HCT116 (cell line): ENCODE results near the gene NSUN3. TPM values are rescaled to one million over a fixed set of nuclear protein-coding genes. Genes with fewer than 3 reads are reported as not detected.
"Not testable (repeated sequence)": the region's sequence is repeated elsewhere in the genome, so short reads cannot be mapped to it uniquely, and the experiment has no call there.

ENCODE experiments used
- ATAC-seq: fragments of 200-7000 bp; cut with Tn5 transposase; 2 replicates; pipeline ENCODE4 v1.9.1; 2020; ENCODE audit warnings: mild to moderate bottlenecking, moderate library complexity
- BruUV-seq: library from RNA; stranded (reverse); fragments of 400-500 nt; replicated peaks from 2 replicates; lab custom pipeline; 2021; lab: Mats Ljungman, UMichigan
- CTCF ChIA-PET: fragments of 300-600 bp; sonication (Branson Sonifier 250); formaldehyde crosslinking; loops from one replicate; lab custom pipeline; 2021; ENCODE audit warnings: antibody characterized with exemption; lab: Charles Lee
- POLR2A ChIA-PET: fragments of 300-600, 350-600 bp; sonication (Branson Sonifier 250); formaldehyde crosslinking; loops from one replicate; lab custom pipeline; 2021; ENCODE audit warnings: antibody characterized with exemption; lab: Charles Lee
- RAD21 ChIA-PET, 2 experiments: fragments of 300-600 bp; sonication (Branson Sonifier 250); formaldehyde crosslinking; loops; one replicate each; lab custom pipeline; 2023; ENCODE audit warnings: low total read pairs in 2 of 2; ENCODE audit not compliant: uncharacterized antibody in 2 of 2, unreplicated experiment in 2 of 2, low non-redundant PET in 1 of 2; lab: Charles Lee
- DNase-seq: peaks from one replicate; pipeline ENCODE4 v3.0.0-alpha.2; 2010; ENCODE audit warnings: low read depth, low spot score
- H2AFZ ChIP-seq: fragments of 200-600 bp; shearing (Covaris generic), sonication (generic); 2 replicates; pipeline ENCODE4 v1.6.1; 2017; ENCODE audit warnings: low read depth, mixed run types, mixed read lengths, antibody characterized with exemption, low read length; ENCODE audit not compliant: poor library complexity, severe bottlenecking
- H3K27ac ChIP-seq: 2 replicates; pipeline ENCODE4 v1.5.1; 2012; ENCODE audit warnings: low read depth, low read length
- H3K27me3 ChIP-seq: fragments of 200-600 bp; sonication (generic); 2 replicates; pipeline ENCODE4 v1.6.1; 2016; ENCODE audit warnings: mixed run types, low read length, mixed read lengths; ENCODE audit not compliant: insufficient read depth
- H3K36me3 ChIP-seq, 2 experiments: fragments of 200-500 bp in 1 of 2; fragments of 200-600 bp in 1 of 2; sonication (Bioruptor generic) in 1 of 2; sonication (generic) in 1 of 2; 2 replicates each; pipeline versions ENCODE4 v1.5.1 to v1.6.1; 2014 to 2016; ENCODE audit warnings: low read length in 2 of 2, inconsistent platforms in 1 of 2, mixed read lengths in 1 of 2, mixed run types in 1 of 2; ENCODE audit not compliant: insufficient read depth in 2 of 2, control insufficient read depth in 1 of 2
- H3K4me1 ChIP-seq, 2 experiments: fragments of 200-600 bp in 1 of 2; sonication (generic) in 1 of 2; 2 replicates each; pipeline versions ENCODE4 v1.5.1 to v1.6.1; 2012 to 2017; ENCODE audit warnings: low read length in 2 of 2, inconsistent platforms in 1 of 2, mild to moderate bottlenecking in 1 of 2, mixed read lengths in 1 of 2, mixed run types in 1 of 2, moderate library complexity in 1 of 2; ENCODE audit not compliant: insufficient read depth in 2 of 2, control insufficient read depth in 1 of 2
- H3K4me2 ChIP-seq: fragments of 200-600 bp; sonication (generic); 2 replicates; pipeline ENCODE4 v1.6.1; 2017; ENCODE audit warnings: mixed run types, low read length, mixed read lengths
- H3K4me3 ChIP-seq, 2 experiments: fragments of 200-600 bp in 1 of 2; sonication (generic) in 1 of 2; replicated peaks in 1 of 2; 2 replicates each; pipeline ENCODE4 v1.5.1; 2011 to 2016; ENCODE audit warnings: low read length in 2 of 2, control low read depth in 1 of 2, low read depth in 1 of 2, mild to moderate bottlenecking in 1 of 2, mixed read lengths in 1 of 2, mixed run types in 1 of 2
- H3K79me2 ChIP-seq: fragments of 200-600 bp; sonication (generic); 2 replicates; pipeline ENCODE4 v1.6.1; 2017; ENCODE audit warnings: mild to moderate bottlenecking, mixed run types, low read length, moderate library complexity, mixed read lengths; ENCODE audit not compliant: insufficient read depth
- H3K9ac ChIP-seq: fragments of 200-600 bp; sonication (generic); 2 replicates; pipeline ENCODE4 v1.6.1; 2016; ENCODE audit warnings: low read length, mixed read lengths
- H3K9me2 ChIP-seq: fragments of 200-600 bp; sonication (generic), shearing (Covaris generic); 2 replicates; pipeline ENCODE4 v1.6.1; 2017; ENCODE audit warnings: mixed run types, mild to moderate bottlenecking, moderate library complexity; ENCODE audit not compliant: insufficient read depth
- H3K9me3 ChIP-seq, 2 experiments: fragments of 200-500 bp in 1 of 2; fragments of 200-600 bp in 1 of 2; sonication (Bioruptor generic) in 1 of 2; sonication (generic) in 1 of 2; 2 replicates each; pipeline ENCODE4 v1.6.1; 2014 to 2017; ENCODE audit warnings: low read length in 2 of 2, mixed read lengths in 2 of 2, inconsistent platforms in 1 of 2, low read depth in 1 of 2, mild to moderate bottlenecking in 1 of 2, mixed run types in 1 of 2, moderate library complexity in 1 of 2; ENCODE audit not compliant: control insufficient read depth in 1 of 2, insufficient read depth in 1 of 2
- H4K20me1 ChIP-seq: fragments of 200-600 bp; sonication (generic), shearing (Covaris generic); 2 replicates; pipeline ENCODE4 v1.6.1; 2017; ENCODE audit warnings: mixed run types, mild to moderate bottlenecking, moderate library complexity; ENCODE audit not compliant: insufficient read depth
- ZBTB33 ChIP-seq: IDR thresholded peaks from 2 replicates; pipeline ENCODE4 v1.6.1; 2011; ENCODE audit warnings: mild to moderate bottlenecking, low read length, moderate library complexity; ENCODE audit not compliant: insufficient replicate concordance; ENCODE audit errors: extremely low read depth
- intact Hi-C: fragments of 100-400 bp; cut with micrococcal nuclease; formaldehyde crosslinking; loops from 2 replicates; pipeline ENCODE4 v1.10.0; 2022
- total RNA-seq: library from RNA; stranded (reverse); gene quantifications from one replicate; pipeline ENCODE4 v1.2.1, GENCODE V29; 2021; ENCODE audit not compliant: unreplicated experiment

The NSUN3 gene
- total RNA-seq, 1 experiment from 2014 or later: 6.6 TPM

GRCh38 chr3:94043285-94043684 lies 19.6 kb upstream of the NSUN3 start:
- Histone ChIP-seq H3K4me1 (no peaks in the 10 kb centered on the region), H3K4me3 (no peak overlapping the region), H2AFZ (no peak overlapping the region), H3K9me2 (no peaks in the 10 kb centered on the region), H3K27me3 (no peaks in the 10 kb centered on the region), H3K36me3 (no peaks in the 10 kb centered on the region), H4K20me1 (no peaks in the 10 kb centered on the region), H3K4me2 (no peak overlapping the region), H3K27ac (no peak overlapping the region)
- BruUV-seq: no TSS peak
- no peak for ATAC-seq
- POLR2A ChIA-PET: no interaction called here
- intact Hi-C loops: no loop called here
- TF ChIP-seq ZBTB33: no peak
- TF ChIP-seq, all 23 proteins: peak for 0
- no peak for DNase-seq
- ChIA-PET RAD21 (no interaction called here), CTCF (no interaction called here)
- Histone ChIP-seq H3K9ac (no peak overlapping the region), H3K9me3 (no peaks in the 10 kb centered on the region), H3K79me2 (no peaks in the 10 kb centered on the region)

GRCh38 chr3:94044100-94044936 lies 18.5 kb upstream of the NSUN3 start:
- H3K4me1 ChIP-seq, H3K9ac ChIP-seq, RAD21 ChIA-PET, CTCF ChIA-PET, H4K20me1 ChIP-seq, POLR2A ChIA-PET, H3K9me3 ChIP-seq, ATAC-seq, H3K4me3 ChIP-seq, DNase-seq, H3K4me2 ChIP-seq, H2AFZ ChIP-seq, H3K27me3 ChIP-seq, H3K9me2 ChIP-seq, BruUV-seq, intact Hi-C loops, H3K79me2 ChIP-seq, H3K36me3 ChIP-seq, H3K27ac ChIP-seq: not testable (repeated sequence)
